Mesodermal cell (in vitro differentiated cells): Measurements from ENCODE around the gene OR5A2.

ENCODE experiments used
- H3K27ac ChIP-seq: 2 replicates; pipeline ENCODE4 v1.7.0; 2013; ENCODE audit warnings: mild to moderate bottlenecking, low read depth, low read length, moderate library complexity; ENCODE audit not compliant: severe bottlenecking
- H3K36me3 ChIP-seq: 2 replicates; pipeline ENCODE4 v1.7.1; 2013; ENCODE audit warnings: mild to moderate bottlenecking, low read length, moderate library complexity; ENCODE audit not compliant: control insufficient read depth, insufficient read depth
- H3K4me1 ChIP-seq: one replicate; pipeline ENCODE4 v1.7.1; 2013; ENCODE audit warnings: mild to moderate bottlenecking, low read length; ENCODE audit not compliant: insufficient read depth, control insufficient read depth, poor library complexity, severe bottlenecking
- H3K4me3 ChIP-seq: 2 replicates; pipeline ENCODE4 v1.7.0; 2013; ENCODE audit warnings: low read length, control low read depth, mild to moderate bottlenecking; ENCODE audit not compliant: insufficient read depth, poor library complexity, severe bottlenecking; ENCODE audit errors: extremely low read depth
- H3K9me3 ChIP-seq: 2 replicates; pipeline ENCODE4 v1.7.1; 2013; ENCODE audit warnings: mild to moderate bottlenecking, low read length, moderate library complexity; ENCODE audit not compliant: control insufficient read depth
- WGBS, 2 experiments: methylation state at CpG; one replicate each; pipeline ENCODE4 v1.1.5; 2013; ENCODE audit warnings: missing lambda C conversion rate in 2 of 2; ENCODE audit not compliant: insufficient coverage in 2 of 2; 5-methylcytosine and 5-hydroxymethylcytosine counted together

OR5A2 gene

GRCh38 chr11:59429924-59430516, 3.8 kb upstream of the OR5A2 start:
- H3K4me3 ChIP-seq, result no peak overlapping the region
- no peaks in the 10 kb centered on the region for H3K9me3 ChIP-seq
- 100% methylated on average over 1 of the region's 4 CpGs for WGBS, 2 experiments
- H3K36me3 ChIP-seq, result no peaks in the 10 kb centered on the region
- peaks cover 10% of the 10 kb centered on the region for H3K4me1 ChIP-seq
- H3K27ac ChIP-seq, result no peak overlapping the region

DNA sequence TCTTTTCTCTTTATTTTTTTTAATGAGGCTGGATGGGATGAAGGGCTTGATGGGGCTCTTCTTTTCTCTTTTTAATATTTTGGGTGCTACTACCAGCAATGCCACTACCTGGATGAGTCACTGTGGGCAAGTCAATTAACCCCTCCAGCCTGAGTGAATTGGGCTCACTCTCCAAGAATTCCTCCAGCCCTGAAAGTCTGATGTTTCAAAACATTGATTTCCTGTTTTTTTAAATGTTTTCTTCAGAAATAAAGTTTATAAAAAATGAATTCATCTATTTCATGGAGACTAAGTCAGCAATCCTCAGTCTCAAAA, 812 bp upstream of the OR5A2 start:
- no peak overlapping the region for H3K27ac ChIP-seq
- peaks cover 10% of the 10 kb centered on the region for H3K4me1 ChIP-seq
- H3K4me3 ChIP-seq, result no peak overlapping the region
- no peaks in the 10 kb centered on the region for H3K9me3 ChIP-seq
- H3K36me3 ChIP-seq, result no peaks in the 10 kb centered on the region

- no peaks in the 10 kb centered on the region for H3K9me3 ChIP-seq
- 77 to 94% methylated on average over 2 to 3 of the region's 4 CpGs for WGBS, 2 experiments
- peaks cover 10% of the 10 kb centered on the region for H3K4me1 ChIP-seq
- H3K4me3 ChIP-seq, result no peak overlapping the region
- H3K27ac ChIP-seq, result no peak overlapping the region
- H3K36me3 ChIP-seq, result no peaks in the 10 kb centered on the region
These were observed 1.1 kb downstream of the OR5A2 start for GRCh38 chr11:59425131-59425530.

DNA sequence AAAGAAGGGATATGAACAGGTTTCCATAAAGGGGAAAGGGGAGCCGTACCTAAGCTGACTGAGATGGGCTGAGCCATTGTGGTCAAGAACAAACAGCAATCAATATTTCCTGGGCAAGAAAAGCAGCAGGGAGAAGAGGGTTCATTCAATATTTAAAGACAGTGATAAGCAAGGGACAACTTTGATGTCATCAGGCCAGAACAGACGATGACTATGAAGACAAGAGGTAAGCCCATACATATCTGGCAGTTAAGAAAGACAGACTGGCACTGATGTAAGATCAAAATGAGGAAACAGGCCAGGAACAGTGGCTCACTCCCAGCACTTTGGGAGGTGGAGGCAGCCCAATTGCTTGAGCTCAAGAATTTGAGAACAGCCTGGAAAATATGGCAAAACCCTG, 2.4 kb downstream of the OR5A2 start:
- H3K27ac ChIP-seq, result no peak overlapping the region
- WGBS, 2 experiments, result 87 to 94% methylated on average over 2 of the region's 2 CpGs
- H3K4me3 ChIP-seq, result no peak overlapping the region
- peaks cover 10% of the 10 kb centered on the region for H3K4me1 ChIP-seq
- H3K36me3 ChIP-seq, result no peaks in the 10 kb centered on the region
- no peaks in the 10 kb centered on the region for H3K9me3 ChIP-seq

- no peak overlapping the region for H3K27ac ChIP-seq
- 91% methylated on average over 2 of the region's 2 CpGs; no CpG with 5 or more reads in 1 of the 2 experiments for WGBS, 2 experiments
- no peaks in the 10 kb centered on the region for H3K9me3 ChIP-seq
- H3K36me3 ChIP-seq, result no peaks in the 10 kb centered on the region
- H3K4me3 ChIP-seq, result no peak overlapping the region
- no peaks in the 10 kb centered on the region for H3K4me1 ChIP-seq
These were observed 8.1 kb downstream of the OR5A2 start for GRCh38 chr11:59418156-59418555.

- Histone ChIP-seq H3K4me3 (no peak overlapping the region), H3K36me3 (no peaks in the 10 kb centered on the region), H3K27ac (no peak overlapping the region), H3K9me3 (no peaks in the 10 kb centered on the region), H3K4me1 (no peaks in the 10 kb centered on the region)
- 95 to 97% methylated on average over 4 of the region's 5 CpGs for WGBS, 2 experiments
These were observed 9.2 kb downstream of the OR5A2 start for GRCh38 chr11:59417023-59417422.

GRCh38 chr11:59416613-59417012, 9.6 kb downstream of the OR5A2 start:
- Histone ChIP-seq H3K4me3 (no peak overlapping the region), H3K9me3 (no peaks in the 10 kb centered on the region), H3K4me1 (no peaks in the 10 kb centered on the region), H3K36me3 (no peaks in the 10 kb centered on the region), H3K27ac (no peak overlapping the region)
- 100% methylated on average over 1 of the region's 5 CpGs for WGBS, 2 experiments

DNA sequence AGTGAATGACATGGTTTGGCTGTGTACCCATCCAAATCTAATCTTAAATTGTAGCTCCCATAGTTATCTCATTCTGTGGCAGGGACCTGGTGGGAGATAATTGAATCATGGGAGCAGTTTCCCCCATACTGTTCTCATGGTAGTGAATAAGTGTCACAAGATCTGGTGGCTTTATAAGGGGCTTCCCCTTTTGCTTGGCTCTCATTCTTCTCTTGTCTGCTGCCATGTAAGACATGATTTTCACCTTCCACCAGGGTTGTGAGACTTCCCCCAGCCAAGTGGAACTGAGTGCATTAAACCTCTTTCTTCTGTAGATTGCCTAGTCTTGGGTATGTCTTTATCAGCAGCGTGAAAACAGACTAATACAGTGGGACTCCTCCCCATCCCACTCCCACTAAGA, 11.1 kb downstream of the OR5A2 start:
- H3K27ac ChIP-seq, result no peak overlapping the region
- H3K9me3 ChIP-seq, result no peaks in the 10 kb centered on the region
- H3K36me3 ChIP-seq, result no peaks in the 10 kb centered on the region
- no peaks in the 10 kb centered on the region for H3K4me1 ChIP-seq
- H3K4me3 ChIP-seq, result no peak overlapping the region
- no CpG with 5 or more reads among the region's 1 CpG for WGBS, 2 experiments

DNA sequence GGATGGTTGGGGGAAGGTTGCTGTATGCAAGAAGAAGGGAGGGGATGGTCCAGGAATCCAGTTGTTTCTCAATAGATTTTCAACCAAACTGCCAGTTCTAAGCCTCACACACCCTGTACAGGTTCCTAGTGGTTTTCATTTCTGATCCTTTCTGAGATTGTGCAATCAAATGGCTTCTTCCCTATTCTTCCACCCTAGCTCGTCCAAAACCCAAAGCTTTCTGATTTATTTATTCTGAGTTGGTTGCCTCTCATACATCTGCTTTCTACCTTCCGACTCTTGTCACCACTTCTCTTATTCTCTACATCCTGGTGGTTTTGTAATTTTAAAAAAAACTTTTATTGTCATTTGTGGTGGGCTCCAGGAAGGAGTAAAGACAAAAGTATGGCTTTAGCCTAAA, 12.6 kb downstream of the OR5A2 start:
- no peak overlapping the region for H3K4me3 ChIP-seq
- no peak overlapping the region for H3K27ac ChIP-seq
- no peaks in the 10 kb centered on the region for H3K4me1 ChIP-seq
- no CpG with 5 or more reads among the region's 2 CpGs for WGBS, 2 experiments
- H3K9me3 ChIP-seq, result no peaks in the 10 kb centered on the region
- no peaks in the 10 kb centered on the region for H3K36me3 ChIP-seq

DNA sequence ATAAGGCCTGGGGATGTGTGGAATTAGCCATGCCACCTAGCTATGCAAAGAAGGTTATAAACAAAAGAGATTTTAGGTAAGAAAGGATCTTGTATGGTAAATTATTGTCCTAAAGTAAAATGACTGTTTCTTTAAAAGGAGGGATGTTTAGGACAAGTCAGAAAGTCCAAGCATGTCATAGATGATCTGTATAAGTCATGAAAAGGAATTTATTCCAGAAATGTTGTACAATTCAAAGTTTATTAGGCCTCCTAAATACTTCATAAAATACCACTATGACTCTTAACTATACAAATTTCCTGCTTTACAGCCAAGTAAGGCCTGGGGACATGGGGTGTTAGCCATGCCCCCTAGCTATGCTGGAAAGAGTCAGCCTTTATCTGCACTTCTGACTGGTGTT, 22.7 kb downstream of the OR5A2 start:
- Histone ChIP-seq H3K27ac (no peak overlapping the region), H3K4me1 (no peaks in the 10 kb centered on the region), H3K36me3 (no peaks in the 10 kb centered on the region), H3K4me3 (no peak overlapping the region), H3K9me3 (peaks cover 9% of the 10 kb centered on the region)

GRCh38 chr11:59401262-59401552, 25.0 kb downstream of the OR5A2 start:
- H3K9me3 ChIP-seq, result peaks cover 9% of the 10 kb centered on the region
- no peak overlapping the region for H3K27ac ChIP-seq
- H3K4me1 ChIP-seq, result no peaks in the 10 kb centered on the region
- 50 to 77% methylated on average over 1 to 2 of the region's 2 CpGs for WGBS, 2 experiments
- no peak overlapping the region for H3K4me3 ChIP-seq
- H3K36me3 ChIP-seq, result no peaks in the 10 kb centered on the region
